GM18511 (cell line): ENCODE measurements around the gene PLAC8L1.

Experiments used
- ATAC-seq: cut with Tn5 transposase; IDR thresholded peaks from one replicate; pipeline ENCODE4 v1.9.1; 2021; ENCODE audit warnings: mild to moderate bottlenecking, moderate library complexity; ENCODE audit not compliant: unreplicated experiment

PLAC8L1 gene

GRCh38 chr5:146047396-146047795, 58.0 kb downstream of the PLAC8L1 start:
- no peak for ATAC-seq

- ATAC-seq: no peak
These were observed 61.7 kb downstream of the PLAC8L1 start for GRCh38 chr5:146043722-146044121.

GRCh38 chr5:146042628-146043279, 62.6 kb downstream of the PLAC8L1 start:
- no peak for ATAC-seq

DNA sequence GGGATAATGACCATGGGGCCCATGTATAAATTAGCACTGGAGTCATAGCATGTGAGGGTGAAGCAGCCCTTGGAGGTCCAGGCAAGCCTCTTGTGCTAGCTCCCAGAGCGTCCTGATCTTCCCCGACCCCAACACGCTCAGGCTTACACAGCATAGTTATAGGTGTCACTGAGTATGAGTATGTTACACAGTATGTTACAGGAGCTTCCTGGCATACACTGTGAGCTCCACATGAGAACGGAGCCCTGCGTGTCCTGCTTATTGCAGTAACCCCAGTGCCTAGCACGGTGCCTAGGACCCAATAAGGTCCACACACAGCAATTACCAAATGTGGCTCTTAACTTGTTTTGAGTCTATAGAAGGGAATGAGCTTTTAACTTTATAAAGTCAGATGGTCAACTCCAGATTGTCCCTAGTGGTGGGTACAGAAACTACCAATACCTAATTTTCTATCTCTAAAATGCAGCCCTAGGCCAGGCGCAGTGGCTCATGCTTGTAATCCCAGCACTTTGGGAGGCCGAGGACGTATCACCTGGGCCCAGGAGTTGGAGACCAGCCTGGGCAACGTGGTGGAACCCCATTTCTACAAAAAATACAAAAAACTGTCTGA, 64.1 kb downstream of the PLAC8L1 start:
- peak; percentile 84 for ATAC-seq

GRCh38 chr5:146040527-146040926, 64.8 kb downstream of the PLAC8L1 start:
- ATAC-seq: no peak

DNA sequence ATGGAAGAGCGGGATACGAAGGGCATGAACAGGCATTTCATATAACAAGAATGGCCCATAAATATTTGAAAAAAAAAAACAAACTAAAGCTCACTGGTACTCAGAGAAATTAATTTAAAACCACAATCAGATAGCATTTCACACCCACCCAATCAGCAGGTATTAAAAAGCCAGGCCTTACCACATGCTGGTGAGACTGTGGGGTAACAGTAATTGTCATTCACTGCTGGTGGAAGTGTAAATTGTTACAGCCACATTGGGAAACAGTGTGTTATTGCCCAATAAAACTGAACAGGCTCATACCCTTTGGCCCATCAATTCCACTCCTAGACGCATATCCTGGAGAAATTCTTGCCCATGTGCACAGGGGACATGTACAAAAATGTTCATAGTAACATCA, 66.0 kb downstream of the PLAC8L1 start:
- ATAC-seq: no peak

DNA sequence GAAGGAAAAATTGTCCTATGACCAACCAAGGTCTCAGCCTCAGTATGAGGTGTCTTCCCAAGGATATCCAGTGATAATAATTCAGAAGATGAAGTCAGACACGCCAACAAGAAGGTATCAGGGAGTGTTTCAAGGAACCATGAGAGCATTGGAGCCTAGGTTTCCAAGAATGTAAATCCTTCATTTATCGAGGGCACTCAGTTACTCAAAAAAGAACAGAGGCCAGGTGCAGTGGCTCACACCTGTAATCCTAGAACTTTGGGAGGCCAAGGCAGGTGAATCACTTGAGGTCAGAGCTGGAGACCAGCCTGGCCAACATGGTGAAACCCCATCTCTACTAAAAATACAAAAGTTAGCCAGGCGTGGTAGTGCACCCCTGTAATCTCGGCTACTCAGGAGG, 70.8 kb downstream of the PLAC8L1 start:
- no peak for ATAC-seq
